OCI-LY3 (cell line): ENCODE data around the gene PDLIM5.

Source experiments
- EZH2phosphoT487 ChIP-seq: fragments of 200-600 bp; shearing (Covaris generic); IDR thresholded peaks from 2 replicates; pipeline ENCODE4 v1.6.1; 2018; ENCODE audit warnings: antibody characterized with exemption, mixed run types, low read depth
- TF ChIP-seq, protein P1 (sequence below): fragments of 200-600, 300-600 bp; sonication (generic); IDR thresholded peaks from 2 replicates; pipeline ENCODE4 v1.5.1; 2014; ENCODE audit warnings: antibody characterized with exemption, low read length, low read depth

- no peak for TF ChIP-seq EZH2phosphoT487
- TF ChIP-seq, protein P1, sequence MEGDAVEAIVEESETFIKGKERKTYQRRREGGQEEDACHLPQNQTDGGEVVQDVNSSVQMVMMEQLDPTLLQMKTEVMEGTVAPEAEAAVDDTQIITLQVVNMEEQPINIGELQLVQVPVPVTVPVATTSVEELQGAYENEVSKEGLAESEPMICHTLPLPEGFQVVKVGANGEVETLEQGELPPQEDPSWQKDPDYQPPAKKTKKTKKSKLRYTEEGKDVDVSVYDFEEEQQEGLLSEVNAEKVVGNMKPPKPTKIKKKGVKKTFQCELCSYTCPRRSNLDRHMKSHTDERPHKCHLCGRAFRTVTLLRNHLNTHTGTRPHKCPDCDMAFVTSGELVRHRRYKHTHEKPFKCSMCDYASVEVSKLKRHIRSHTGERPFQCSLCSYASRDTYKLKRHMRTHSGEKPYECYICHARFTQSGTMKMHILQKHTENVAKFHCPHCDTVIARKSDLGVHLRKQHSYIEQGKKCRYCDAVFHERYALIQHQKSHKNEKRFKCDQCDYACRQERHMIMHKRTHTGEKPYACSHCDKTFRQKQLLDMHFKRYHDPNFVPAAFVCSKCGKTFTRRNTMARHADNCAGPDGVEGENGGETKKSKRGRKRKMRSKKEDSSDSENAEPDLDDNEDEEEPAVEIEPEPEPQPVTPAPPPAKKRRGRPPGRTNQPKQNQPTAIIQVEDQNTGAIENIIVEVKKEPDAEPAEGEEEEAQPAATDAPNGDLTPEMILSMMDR: no peak
Measured at GRCh38 chr4:94714365-94715160, 262.8 kb downstream of the PDLIM5 start.
